HG02970 (cell line): ENCODE measurements around the gene DIPK1B.

ENCODE experiments used
- ATAC-seq: cut with Tn5 transposase; IDR thresholded peaks from one replicate; pipeline ENCODE4 v1.9.1; 2021; ENCODE audit warnings: mild to moderate bottlenecking, moderate library complexity, moderate number of reproducible peaks; ENCODE audit not compliant: unreplicated experiment, low FRiP score

The DIPK1B gene

DNA sequence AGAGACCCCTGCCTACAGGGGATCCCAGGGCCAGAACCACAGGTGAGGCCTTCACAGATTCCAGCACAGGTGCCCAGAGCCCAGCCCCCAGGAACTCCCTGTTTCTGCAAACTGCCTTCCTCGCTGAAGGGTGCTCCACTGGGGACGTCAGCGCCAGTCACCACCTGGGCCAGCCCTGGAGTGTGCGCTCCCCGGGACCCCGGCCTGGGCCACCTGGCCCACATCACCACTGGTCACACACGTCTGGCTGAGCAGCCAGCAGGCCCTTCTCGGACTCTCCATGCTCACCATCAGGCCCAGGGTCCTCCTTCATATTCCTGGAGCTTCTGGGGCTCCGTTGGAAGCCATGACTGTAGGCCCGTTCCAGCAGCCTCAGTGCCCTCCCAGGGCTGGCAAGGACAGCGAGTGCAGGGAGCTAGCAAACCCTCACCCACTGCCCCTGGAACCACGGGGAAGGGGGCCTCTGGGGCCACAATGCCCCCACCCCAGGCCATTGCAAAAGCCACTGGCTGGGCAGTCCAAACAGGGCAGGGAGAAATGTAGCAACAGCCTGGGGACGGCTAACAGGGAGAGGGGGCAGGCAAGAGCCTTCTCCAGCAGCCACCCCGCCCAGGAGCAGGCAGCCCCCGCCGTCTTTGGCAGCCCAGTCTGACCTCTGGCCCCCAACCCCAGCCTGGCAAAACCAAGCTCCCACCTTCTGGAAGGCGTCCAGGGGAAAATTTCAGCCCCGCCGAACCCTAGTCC is 26.4 kb upstream of the DIPK1B start:
- no peak for ATAC-seq

DNA sequence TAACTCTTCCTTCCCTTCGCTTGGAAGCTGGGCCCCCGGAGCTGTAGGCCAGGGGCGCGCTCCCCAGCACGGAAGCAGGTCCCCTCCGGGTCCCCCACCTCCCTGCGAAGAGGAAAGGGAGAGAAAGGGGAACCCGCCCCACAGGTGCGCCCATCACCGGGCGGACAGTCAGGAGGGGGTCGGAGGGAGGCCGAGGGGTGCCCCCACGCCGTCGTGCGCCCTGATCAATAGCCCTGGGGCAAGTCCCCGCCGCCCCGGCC is 25.9 kb upstream of the DIPK1B start:
- no peak for ATAC-seq

DNA sequence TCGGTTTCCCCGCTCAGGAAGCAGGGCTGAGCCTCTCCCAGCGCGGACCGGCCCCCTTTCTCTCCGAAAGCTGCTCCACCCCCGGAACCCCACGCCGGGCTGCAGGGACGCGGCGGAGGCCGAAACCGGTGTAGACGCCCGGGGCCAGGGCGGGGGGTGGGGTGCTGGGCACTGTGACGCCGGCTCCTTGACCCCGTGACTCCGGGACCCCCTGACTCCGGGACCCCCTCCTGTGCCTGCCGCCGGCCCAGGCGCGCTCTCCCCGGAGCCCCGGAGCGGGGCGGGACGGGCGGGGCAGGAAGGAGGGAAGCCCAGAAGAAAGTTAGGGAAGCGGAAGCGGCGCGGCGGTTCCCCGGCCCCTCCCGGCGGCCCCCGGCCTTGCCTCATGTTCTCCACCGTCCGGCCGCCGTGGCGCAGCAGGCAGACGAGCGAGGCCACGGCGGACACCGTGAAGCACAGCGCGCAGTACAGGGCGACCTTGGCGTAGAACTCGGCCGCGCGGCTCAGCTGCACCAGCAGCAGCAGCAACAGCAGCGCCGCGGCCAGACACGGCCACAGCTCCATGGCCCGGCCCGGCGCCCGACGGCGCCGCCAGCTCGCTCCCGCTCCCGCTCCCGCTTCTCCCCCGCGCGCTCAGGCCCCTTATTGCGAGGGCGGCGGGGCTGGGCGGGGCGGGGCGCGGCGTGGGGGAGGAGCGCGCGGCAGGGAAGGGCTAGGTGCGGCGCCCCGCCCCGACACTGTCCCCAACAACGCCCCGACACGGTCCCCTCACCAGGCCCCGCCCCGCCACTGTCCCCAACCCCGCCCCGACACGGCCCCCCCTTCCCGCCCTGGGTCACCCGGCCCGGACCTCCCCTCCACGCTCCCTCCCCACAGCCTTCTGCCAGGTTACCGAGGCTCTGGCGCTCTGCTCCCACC is 25.3 kb upstream of the DIPK1B start, which contains the start of gene AGPAT2:
Gene AGPAT2, minus strand, starts transcription at position 664 of the 918 bp plus-strand sequence. Its CDS starts 100 bp downstream, at position 564.
- ATAC-seq = no peak

DNA sequence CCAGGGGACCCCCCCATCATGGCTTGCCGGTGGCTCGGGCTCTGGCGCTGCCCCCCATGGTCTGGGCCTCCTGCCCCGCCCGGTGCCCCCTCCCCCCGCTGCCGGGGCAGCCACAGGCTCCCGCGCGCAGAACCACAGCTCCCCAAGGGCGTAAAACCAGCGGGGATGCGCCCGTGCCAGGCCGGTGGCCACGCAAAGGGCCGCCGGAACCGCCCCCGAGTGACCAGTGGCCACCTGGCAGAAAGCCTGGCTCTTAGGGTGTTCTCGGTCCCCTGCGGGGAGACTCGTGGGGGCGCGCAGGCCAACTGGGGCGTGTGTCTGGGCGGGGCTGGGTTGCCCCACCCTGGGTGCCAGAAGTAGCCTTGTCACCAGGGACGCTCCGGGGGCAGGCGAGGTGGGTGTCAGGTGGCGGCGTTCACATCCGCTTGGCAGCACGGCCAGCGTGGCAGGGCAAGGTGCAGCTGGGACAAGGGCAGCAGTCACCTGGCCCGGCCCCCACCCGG is 24.6 kb upstream of the DIPK1B start:
- ATAC-seq = no peak

DNA sequence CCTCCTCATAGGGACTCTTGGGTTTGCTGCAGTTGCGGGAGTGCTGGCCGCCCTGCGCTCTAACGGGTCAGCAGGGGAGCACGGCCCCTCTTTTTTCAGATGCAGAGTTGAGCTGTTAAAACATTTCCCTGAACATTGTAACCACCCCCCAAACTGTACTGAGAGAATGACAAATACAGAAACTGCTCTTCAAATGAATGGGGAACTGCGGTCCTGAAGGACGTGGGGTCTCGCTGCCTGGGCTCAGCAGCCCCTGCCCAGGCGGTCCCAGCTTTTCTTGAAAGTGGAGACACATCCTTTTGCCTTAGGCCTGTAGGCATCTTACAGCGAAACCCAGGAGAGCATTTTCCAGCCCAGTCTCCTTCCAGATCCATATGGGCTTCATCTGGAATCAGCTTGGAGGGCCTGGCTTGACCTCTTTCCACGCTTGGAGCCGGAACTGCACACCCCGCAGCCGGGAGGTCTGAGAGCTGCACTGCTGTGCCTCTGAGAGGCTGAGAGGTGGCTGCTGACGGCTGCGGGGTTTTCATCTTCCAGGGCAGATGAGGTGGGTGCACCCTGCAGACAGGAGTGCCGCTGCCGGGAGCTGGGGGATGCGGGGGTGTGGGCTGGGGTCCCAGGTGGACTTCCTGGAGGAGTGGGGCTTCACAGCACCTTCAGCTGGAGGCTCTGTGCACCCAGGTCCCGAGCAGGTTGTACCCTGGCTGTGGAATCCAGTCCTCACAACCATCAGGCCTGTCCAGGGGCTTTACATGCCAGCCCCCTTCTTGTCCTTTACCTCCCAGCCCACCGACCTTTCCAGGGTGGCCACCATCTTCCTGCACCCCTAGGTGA is 23.9 kb upstream of the DIPK1B start:
- no peak for ATAC-seq

DNA sequence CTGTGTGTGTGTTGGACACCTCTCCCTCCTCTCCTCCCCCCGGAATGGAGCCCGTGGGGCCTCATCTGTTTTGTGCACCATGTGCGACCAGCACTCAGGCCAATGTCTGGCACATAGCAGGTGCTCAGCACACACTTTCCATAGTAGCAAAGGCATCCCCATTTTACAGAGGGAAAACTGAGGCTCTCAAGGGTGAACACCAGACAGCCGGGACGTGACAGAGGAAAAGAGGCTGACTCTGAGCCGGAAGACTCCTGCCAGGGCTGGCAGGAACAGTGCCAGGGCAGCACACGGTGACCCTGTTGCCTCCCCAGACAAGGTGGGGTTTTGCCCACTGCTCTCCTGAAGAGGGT is 23.3 kb upstream of the DIPK1B start:
- ATAC-seq = no peak

DNA sequence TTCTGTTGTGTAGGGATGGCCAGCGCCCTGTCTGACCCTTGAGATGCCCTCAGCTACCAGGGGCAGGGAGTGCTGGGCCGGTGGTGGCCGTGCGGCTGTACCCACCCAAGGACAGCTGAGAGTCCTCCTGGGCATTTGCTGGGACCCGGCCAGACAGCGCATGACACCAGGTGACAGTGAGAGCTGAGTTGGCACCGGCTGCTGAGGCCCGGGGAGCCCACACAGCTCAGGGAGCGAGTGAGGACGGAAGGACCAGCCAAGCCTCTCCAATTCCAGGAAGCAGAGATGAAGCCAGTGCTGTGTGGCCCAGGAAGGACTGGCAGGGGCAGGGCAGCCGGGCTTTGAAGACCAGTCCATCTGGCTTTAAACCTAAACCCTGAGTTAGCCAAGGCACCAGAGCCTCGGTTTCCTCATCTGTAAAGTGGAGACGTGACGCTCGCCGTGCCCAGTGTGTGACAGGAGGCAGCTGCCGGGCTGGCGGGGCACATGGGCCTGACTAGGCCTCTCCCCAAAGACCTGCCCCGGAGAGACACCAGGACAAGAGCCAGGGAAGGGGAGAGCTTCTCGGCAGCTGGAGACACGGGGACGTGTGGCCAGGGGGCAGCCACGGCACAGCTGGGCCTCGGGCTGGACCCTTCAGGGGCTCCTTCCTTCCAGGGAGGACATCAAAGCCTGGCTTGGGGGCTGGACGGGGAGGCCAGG is 22.1 kb upstream of the DIPK1B start:
- ATAC-seq = no peak

DNA sequence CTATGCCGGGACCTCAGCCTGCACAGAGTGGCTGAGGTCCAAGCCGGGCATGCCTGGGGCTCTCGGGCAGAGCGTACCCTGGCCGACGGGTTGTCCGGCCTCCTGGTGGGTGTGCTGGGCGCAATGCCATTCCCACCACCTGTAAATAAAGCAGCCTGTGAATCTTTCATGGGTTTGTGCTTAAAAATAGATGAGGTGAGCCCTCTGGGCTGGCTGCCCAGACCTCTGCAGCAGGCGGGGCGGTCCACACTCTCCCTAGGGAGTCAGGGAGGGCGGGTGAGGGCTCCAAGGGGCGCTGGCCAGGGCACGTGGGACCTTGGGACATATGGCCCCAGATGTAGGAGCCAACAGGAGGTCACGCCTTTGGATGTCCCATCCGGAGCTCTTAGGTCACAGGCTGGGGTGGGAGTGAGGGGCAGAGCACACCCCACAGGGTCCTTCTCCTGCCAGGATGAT is 21.5 kb upstream of the DIPK1B start:
- no peak for ATAC-seq

DNA sequence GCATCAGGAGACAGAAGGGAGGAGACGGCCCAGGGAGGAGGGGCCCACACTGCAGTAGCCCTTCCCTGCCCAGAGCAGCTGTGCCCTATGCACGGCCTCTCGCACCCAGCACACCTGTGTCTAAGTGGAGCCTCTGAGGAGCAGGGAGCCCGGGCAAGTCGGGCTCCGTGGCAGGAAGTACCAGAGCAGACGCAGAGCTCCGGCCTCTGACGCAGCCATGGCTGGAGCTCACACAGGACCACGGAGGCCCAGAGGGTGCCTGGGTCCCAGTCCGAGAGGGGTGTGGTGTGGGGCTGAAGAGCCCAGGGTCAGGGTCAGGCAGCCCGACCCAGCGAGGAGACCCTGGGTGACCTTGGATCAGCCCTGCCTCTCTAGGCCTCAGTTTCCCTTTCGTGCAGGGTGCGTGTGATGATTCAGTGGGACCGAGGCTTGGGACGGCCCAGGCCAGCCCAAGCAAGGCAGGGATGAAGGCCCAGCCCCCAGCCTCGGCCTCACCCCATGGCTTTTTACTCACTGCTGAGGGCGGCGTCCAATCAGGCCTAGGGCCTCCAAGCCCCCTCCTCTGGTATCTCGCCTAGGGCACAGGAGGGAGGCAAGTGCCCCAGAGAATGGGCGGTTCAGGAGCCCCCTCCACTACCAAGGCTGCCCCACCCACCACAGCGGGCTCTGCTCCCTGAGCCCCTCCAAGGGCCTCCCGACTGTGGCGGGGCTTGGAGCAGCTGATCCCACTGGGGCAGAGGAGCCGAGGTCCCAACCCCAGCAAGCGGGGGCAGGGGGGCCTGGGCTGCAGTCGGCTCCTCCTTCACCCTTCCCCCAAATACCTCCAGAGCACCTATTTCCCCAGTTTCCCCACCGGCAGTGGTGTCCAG is 20.8 kb upstream of the DIPK1B start:
- ATAC-seq = no peak

DNA sequence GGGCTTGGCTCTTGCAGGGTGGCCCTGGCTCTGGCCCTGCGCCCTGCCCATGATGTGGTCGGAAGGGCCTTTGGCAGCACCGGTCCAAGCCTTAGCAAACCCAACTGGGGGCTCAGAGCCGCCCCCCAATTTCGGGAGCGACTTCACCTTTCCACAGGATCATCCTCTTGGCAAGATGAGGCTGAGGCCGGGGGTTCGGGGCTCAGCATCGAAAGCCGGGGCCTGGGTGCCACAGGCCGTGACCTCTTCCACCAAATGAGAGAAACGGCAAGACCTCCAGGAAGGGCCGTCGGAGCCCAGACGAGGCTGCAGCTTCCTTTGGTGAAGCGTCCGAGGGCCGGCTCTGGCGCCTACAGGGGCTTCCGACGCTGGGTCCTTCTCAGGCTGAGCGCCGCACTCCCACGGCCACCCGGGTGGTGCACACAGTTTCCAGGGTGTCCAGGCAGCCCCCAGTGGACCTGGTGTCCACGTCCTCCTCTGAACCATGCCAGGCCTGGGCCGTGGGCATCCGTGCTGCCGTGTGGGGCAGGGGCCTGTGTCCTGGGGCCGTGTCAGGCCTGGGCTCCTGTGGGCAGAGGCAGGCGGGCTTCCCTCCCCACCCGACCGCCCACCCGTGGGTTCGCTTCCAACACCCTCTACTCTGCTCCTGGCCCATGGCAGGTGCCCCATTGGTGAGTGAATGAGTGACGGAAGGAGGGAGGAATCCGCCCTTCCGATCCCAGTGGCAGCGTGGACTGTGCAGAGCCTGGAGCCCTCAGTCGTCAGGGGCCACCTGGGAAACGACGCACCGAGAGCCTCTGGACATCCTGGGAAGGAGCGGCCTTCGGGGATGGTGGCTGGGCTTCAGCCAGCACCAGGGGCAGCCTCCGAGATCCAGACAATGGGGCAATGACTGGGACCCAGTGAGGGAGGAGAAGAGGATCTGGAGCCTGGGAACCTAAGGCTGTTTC is 19.9 kb upstream of the DIPK1B start:
- ATAC-seq = no peak

DNA sequence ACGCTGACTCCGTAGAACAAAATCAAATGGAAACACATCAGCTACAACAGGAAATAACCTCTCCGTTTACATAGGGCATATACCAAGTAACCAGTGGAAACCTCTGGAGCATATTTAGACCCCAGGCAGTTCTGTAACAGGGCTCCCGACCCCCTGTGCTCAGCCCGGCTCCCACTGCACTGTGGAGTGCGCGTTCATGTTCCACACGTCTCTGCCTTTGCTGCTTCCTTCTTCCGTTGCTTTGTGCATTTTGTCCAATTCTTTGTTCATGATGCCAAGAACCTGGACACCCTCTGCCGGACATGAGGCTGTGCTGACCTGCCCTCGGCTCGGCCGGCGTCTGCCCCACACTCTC is 19.3 kb upstream of the DIPK1B start:
- no peak for ATAC-seq

DNA sequence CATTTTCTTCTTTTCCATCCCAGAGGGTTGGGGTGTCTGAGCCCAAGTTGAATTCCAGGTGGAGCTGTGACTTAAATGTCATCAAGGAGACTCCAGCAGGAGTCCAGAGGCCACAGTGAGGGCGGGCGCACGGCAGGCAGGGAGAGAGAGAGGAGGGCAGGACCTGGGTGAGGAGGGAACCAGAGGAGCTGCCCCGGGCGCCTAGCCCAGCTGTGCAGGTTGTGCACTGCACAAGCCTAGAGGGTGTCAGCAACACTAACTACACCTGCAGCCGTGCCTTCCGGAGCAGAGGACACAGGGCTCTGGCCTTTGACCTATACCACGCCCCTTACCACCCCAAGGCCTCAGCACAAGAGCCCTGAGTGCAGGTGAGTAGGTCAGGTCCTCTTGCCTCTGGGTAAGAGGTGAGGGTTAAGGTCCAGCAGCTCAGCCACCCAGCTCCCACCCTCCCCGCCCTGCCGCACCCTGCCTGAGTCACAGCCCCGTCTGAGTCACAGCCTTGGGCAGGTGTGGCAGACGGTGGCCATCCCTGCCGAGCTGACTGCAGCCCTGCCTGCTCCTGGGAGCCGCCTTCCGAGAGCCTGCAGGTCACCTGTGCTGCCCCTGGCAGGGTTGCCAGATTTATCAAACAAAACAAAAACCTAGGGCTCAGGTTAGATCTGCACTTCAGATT is 18.7 kb upstream of the DIPK1B start:
- ATAC-seq = no peak

DNA sequence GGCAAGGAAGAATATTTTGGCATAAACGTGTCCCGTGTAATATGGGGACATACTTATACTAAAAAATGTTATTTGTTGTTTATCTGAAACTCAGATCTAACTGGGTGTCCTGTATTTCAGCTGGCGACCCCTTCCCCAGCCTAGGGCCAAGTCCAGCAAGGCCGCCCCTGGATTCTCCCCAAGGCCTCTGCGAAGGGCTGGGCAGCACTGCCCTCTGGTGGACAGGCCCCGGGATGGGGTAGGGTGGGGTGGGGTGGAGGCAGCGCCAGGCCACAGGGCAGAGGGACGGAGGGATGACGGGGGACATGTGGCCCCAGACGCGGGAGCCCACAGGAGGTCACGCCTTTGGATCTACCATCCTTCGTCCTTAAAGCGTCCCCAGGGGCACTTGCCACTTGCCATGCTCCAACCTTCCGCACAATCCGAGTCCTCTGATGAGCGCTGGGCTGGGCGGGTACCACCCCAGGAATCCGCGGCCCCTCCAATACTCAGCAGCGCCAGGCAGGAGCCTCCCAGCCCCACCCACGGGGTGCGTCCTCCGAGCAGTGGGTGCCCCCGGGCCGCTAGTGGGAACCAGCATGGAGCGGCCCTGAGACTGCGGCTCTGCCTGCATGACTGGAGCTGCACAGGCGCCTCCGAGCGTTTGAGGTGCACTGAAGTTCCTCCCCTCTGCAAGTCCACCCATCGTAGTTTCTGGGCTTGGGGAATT is 18.1 kb upstream of the DIPK1B start:
- no peak for ATAC-seq

DNA sequence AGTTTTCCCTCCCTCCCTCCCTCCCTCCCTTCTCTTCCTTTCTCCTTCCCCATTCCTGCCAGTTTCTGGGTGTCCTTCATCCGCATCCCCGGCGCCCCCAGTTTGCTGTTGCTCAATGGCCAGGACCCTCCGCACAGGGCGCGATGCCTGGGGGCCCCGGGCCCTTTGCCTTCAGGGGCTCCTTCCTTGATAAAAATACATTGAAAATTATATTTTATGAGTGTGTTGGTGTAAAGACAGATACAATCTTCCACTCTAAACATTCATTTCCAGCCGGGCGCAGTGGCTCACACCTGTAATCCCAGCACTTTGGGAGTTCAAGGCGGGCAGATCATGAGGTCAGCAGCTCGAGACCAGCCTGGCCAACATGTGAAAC is 17.5 kb upstream of the DIPK1B start:
- no peak for ATAC-seq

DNA sequence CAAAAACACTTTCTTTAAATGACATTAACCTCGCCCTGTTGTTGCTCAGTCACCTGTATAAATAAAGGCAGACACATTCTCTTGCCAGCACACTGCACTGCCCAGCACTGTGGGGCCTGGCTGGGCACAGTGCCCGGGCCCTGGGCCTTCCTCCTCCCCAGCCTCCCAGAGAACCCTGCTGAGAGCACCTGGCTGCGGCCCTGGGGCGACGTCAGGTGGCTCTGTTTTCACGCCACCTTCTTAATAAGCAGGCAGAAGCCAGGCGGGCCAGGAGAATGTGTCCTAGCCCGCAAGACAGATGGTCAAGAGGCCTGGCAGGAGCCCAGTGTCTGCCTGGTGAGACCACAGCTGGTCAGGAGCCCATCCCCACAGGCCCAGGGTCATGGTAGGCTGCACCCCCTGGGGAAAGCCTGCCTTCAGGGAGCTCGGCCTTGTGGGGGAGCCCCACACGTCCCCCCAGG is 16.9 kb upstream of the DIPK1B start:
- no peak for ATAC-seq

DNA sequence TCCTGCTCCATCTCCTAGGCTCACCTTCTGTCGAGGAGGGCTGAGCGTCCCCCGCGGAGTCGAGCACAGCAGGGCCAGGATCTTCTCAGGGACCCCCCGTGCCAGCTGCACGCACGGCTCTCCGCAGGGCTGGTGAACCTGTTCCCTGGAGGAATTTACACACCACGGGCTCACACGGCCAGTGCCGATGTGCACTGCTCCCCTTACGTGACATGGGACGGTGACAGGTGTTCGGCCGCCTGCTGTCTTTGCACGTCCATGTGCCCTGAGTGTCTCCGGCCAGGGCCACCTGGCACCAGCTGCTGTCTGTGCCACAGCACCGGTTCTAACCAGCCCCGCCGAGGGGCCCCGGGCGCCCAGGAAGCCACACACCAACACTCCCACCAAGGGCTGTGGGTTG is 16.4 kb upstream of the DIPK1B start:
- no peak for ATAC-seq

DNA sequence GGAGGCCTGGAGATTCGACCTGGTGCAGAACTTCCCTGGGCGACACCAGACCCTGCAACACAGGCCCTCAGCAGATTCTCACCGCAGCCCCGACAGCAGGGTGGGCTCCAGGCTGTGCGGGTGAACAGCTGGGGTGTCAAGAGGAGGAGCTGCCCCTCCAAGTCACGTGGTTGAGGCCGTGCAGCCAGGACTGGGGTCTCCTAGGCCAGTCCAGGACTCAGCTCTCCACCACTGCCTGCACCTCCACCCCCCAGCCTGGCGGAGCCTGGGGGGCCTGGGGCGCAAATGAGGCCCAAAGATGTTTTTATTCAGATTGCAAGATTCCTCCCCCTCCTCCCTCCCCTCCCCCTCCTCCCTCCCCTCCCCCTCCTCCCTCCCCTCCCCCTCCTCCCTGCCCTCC is 15.9 kb upstream of the DIPK1B start:
- ATAC-seq = no peak
